Stimulated activated memory B cell treated with anti-CD40 and anti-IgM and Interleukin-4, amounts not matched to agents 10 μg/mL and 1 μg/mL and 100 μg/mL, for 72 hours (primary cell): ENCODE results near the gene PRL.
A peak's percentile ranks its signal among the peaks of the same experiment; 100 is the strongest.

Source experiments
- ATAC-seq: fragments of 150-1000 bp; cut with Tn5 transposase; 2 replicates; pipeline ENCODE4 v1.10.0; 2021
- H3K27ac Mint-ChIP-seq: one replicate; pipeline ENCODE4 v1.8.0; 2022; ENCODE audit warnings: mild to moderate bottlenecking, mixed read lengths
- H3K27me3 Mint-ChIP-seq: one replicate; pipeline ENCODE4 v1.8.0; 2022; ENCODE audit warnings: mixed read lengths
- H3K36me3 Mint-ChIP-seq: one replicate; pipeline ENCODE4 v1.8.0; 2022; ENCODE audit warnings: mixed read lengths
- H3K4me1 Mint-ChIP-seq: one replicate; pipeline ENCODE4 v1.8.0; 2022; ENCODE audit warnings: mixed read lengths
- H3K4me3 Mint-ChIP-seq: one replicate; pipeline ENCODE4 v1.8.0; 2022; ENCODE audit warnings: mild to moderate bottlenecking, moderate library complexity, mixed read lengths
- H3K9me3 Mint-ChIP-seq: one replicate; pipeline ENCODE4 v1.8.0; 2022; ENCODE audit warnings: mixed read lengths

The PRL gene

DNA sequence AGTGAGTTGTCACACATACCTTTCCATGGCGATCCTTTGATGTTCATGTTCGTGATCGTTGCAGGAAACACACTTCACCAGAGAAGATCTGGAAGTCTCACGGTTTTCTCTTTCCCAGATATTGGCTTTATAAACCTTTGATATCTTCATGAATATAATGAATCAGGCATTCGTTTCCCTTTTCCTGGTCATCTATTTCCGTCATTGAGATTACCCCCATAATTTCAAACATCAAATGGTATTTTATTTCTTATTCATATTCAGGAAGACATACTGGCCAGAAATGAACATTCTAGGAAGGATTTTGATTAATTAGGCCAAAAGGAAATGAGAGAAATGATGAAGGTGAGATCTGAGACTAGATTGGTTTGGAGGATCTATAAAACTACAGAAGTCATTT lies at the start of gene PRL:
Gene PRL, minus strand, starts transcription at position 101 of the 400 bp plus-strand sequence. Its CDS starts 54 bp downstream, at position 47.
- ATAC-seq = no peak
- Mint-ChIP-seq H3K27me3 (no peaks in the 10 kb centered on the region), H3K36me3 (no peaks in the 10 kb centered on the region), H3K4me3 (no peak within 1 kb of the TSS), H3K9me3 (peaks cover 8% of the 10 kb centered on the region), H3K27ac (no peak within 1 kb of the TSS), H3K4me1 (no peaks in the 10 kb centered on the region)

DNA sequence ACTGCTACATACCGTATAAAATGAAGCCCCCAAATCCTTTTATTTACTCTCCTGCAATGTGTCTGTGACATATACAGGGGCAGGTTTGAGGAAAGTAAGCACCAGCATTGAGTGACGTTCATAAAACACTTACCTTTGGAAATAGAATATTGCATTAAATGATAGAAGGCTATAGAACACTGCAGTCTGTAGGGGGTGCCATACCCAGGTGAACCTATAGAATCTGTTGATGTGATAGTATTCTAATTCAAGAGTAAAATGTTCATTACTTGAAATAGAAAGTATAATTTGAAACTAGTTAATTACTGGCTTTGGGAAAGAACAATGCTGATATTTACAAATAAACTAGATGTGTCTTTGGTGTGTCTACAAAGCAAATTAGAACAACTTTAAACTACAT lies 47.0 kb upstream of the PRL start:
- H3K4me3 Mint-ChIP-seq = no peak overlapping the region
- H3K9me3 Mint-ChIP-seq = peaks cover 14% of the 10 kb centered on the region
- no peak overlapping the region for H3K27ac Mint-ChIP-seq
- H3K36me3 Mint-ChIP-seq = no peaks in the 10 kb centered on the region
- no peak for ATAC-seq
- no peaks in the 10 kb centered on the region for H3K4me1 Mint-ChIP-seq
- H3K27me3 Mint-ChIP-seq = no peaks in the 10 kb centered on the region

DNA sequence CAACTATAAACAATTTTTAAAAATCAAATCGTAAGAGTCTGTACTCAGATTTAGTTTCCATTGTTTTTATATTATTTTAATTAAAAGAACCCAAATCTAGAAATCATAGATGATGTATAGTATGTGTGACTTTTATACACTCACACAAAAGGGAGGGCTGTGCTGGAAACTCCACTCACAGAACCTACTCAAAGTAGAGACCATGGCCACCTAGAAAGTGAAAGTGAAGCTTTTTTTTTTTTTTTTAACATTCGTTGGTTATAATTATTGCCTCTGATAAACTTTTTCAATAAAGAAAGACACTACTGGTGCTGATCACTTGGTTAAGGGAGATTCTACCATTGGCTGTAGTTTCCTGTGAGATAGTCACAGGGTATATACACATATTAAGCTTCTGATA lies 37.9 kb upstream of the PRL start:
- no peaks in the 10 kb centered on the region for H3K36me3 Mint-ChIP-seq
- H3K9me3 Mint-ChIP-seq = peaks cover 7% of the 10 kb centered on the region
- no peak for ATAC-seq
- H3K27me3 Mint-ChIP-seq = no peaks in the 10 kb centered on the region
- no peaks in the 10 kb centered on the region for H3K4me1 Mint-ChIP-seq
- no peak overlapping the region for H3K4me3 Mint-ChIP-seq
- H3K27ac Mint-ChIP-seq = no peak overlapping the region

DNA sequence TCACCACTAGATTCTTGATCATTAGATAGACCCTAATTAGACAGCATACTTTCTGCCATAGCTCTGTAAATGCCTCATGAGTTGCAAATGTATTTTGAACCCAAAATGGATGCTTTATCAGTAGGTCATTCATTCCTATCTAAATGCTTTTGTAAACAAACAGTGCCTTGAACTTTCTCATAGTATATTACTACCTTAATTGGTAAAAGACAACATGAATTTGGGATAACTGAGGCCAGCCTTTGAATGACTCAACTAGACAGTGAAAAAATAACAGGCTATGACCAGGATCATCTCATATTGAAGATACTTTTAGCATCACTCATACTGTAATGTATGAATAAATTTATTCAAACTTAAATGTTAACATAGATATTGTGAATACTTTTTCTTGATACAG lies 37.0 kb upstream of the PRL start:
- no peak for ATAC-seq
- Mint-ChIP-seq H3K9me3 (peaks cover 9% of the 10 kb centered on the region), H3K36me3 (no peaks in the 10 kb centered on the region), H3K4me3 (no peak overlapping the region), H3K27ac (no peak overlapping the region), H3K4me1 (no peaks in the 10 kb centered on the region), H3K27me3 (no peaks in the 10 kb centered on the region)

DNA sequence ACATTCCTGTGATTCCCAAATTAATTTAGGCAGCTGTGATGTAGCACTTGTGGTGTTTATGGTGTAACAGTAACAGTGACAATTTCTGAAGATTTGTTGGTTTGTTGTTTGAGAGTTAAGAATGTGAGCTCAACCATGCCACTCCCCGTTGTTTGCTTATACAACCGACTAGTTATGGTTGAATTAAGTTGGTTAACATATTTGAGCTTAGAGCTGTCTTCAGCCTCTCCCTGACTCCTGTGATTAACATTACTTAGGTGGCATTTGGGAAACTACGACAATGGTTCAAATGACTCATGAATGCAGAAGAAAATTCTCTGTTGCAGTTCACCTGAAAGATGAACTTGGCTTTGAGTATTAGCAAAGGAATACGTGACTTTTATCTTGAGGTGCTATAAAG lies 35.9 kb upstream of the PRL start:
- ATAC-seq = no peak
- Mint-ChIP-seq H3K4me3 (no peak overlapping the region), H3K9me3 (peaks cover 6% of the 10 kb centered on the region), H3K27me3 (no peaks in the 10 kb centered on the region), H3K4me1 (no peaks in the 10 kb centered on the region), H3K27ac (no peak overlapping the region), H3K36me3 (no peaks in the 10 kb centered on the region)

DNA sequence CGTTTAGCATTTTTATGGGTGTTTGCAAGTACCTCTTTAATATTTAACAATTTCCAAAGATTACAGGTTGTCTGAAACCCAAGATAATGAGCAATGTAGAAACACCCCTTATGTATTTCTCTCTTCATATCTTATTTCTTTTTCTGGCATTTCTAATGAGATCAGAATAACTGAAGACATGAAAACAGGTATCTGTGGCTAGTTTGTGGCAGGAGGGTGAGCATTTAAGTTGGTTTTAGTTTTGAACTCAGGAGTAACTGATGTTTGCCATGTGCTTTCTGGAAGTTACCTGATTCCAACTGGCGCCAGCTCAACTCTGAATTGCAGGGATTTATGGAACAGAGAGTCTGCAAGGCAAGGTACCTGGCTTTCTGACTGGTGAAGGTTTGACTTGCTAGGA lies 35.4 kb upstream of the PRL start:
- no peak for ATAC-seq
- H3K9me3 Mint-ChIP-seq = peaks cover 6% of the 10 kb centered on the region

DNA sequence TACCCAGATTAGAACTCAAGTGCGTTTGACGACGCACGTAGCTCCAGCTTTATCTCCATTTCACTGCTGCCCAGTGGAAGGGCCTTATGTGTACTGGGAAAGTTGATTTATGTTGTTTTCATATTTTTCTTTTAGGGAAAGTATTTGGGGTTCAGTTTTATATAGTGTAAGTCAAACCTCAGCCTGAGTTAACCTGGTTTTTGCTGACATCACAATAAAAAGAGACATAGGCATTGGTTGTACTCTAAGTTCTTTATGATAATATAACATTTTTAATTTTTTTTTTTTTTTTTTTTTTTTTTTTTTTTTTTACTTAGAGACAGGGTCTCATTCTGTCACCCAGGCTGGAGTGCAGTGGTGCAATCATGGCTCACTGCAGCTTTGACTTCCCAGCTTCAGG lies 34.1 kb upstream of the PRL start:
- no peaks in the 10 kb centered on the region for H3K27me3 Mint-ChIP-seq
- ATAC-seq = no peak
- H3K9me3 Mint-ChIP-seq = peaks cover 6% of the 10 kb centered on the region
- no peak overlapping the region for H3K27ac Mint-ChIP-seq
- H3K4me1 Mint-ChIP-seq = no peaks in the 10 kb centered on the region
- H3K4me3 Mint-ChIP-seq = no peak overlapping the region
- H3K36me3 Mint-ChIP-seq = no peaks in the 10 kb centered on the region

More for the DNA sequence above, 35.4 kb upstream of the PRL start:
- Mint-ChIP-seq H3K27me3 (no peaks in the 10 kb centered on the region), H3K27ac (no peak overlapping the region), H3K4me1 (no peaks in the 10 kb centered on the region), H3K4me3 (no peak overlapping the region), H3K36me3 (no peaks in the 10 kb centered on the region)

DNA sequence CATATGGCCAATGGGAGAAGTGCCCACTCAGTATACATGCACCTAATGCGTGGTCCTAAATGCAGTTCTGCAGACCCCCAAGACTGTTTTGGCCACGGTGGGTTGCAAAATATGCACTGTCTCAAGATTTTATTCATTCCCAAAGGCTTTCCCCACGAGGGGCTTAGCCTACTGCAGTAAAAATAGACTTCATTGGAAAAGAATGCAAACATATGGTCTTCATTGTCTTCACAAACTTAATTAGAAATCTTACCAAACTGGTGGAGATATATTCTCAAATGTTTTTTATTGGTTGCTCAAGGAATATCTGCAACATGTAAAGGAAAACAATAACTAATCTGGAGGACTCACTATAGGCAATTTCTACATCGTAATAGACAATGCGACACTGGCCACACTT lies 31.6 kb upstream of the PRL start:
- H3K27ac Mint-ChIP-seq = no peak overlapping the region

DNA sequence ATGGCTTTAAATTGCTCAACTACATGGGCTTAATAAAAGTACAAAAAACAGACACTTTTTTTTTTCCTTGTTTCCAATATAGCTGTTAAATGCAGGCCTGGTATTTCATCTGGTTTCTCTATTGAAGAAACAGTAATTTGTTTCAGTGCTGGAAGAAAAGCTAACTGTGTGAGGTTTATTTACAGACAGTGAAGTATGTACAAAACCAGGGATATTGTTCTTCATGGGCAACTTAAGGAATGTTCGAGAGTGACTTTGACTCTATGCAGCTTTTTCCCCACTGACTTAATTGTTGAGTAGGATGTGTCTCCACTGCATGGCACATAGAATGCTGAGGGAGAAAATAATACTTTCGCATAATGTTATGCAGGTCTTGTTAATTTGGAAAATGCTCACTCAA lies 31.0 kb upstream of the PRL start:
- ATAC-seq = no peak
- Mint-ChIP-seq H3K4me3 (no peak overlapping the region), H3K9me3 (peaks cover 6% of the 10 kb centered on the region), H3K4me1 (no peaks in the 10 kb centered on the region), H3K36me3 (no peaks in the 10 kb centered on the region), H3K27ac (no peak overlapping the region), H3K27me3 (no peaks in the 10 kb centered on the region)

More for the DNA sequence above, 31.6 kb upstream of the PRL start:
- Mint-ChIP-seq H3K36me3 (no peaks in the 10 kb centered on the region), H3K9me3 (peaks cover 6% of the 10 kb centered on the region), H3K27me3 (no peaks in the 10 kb centered on the region), H3K4me3 (no peak overlapping the region), H3K4me1 (no peaks in the 10 kb centered on the region)
- no peak for ATAC-seq

DNA sequence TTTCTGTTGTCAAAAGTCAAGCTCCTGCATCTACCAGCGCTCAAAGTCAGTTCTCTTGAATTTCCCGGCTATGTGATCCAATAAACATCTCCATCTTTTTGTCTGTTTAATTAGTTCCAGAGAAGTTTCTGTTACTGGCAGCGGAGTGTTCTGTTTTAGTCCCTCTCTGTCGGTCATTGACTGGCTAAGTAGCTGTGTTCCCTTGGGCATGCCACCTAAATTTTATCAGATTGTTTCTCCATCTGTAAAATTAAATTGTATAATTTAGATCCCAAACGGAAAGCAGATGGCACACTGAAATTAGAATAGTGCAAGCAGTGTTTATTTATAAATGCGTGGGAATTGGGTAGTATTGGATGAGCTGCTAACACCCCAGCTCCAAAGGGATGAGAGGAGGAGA lies 29.7 kb upstream of the PRL start:
- Mint-ChIP-seq H3K4me1 (no peaks in the 10 kb centered on the region), H3K9me3 (peaks cover 6% of the 10 kb centered on the region), H3K27me3 (no peaks in the 10 kb centered on the region)

DNA sequence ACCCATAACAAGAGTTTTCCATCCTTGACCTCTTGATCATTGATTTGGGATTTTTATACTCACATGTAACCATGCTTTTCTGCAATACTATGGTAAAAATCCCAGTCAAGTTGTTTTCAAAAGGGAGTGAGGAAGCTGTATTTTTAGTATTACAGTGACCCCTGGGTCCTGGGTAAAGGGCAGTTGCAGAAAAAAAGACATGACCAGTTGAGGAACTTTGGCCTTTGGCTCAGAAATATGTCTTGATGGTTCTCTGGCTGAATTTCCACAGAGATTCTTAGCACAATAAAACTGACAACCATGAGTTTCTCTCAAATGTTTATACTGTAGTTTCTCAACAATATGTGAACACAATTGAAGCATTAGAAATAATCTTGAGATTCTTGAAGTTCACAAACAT lies 28.6 kb upstream of the PRL start:
- no peaks in the 10 kb centered on the region for H3K4me1 Mint-ChIP-seq
- no peak overlapping the region for H3K27ac Mint-ChIP-seq
- H3K4me3 Mint-ChIP-seq = no peak overlapping the region
- peaks cover 6% of the 10 kb centered on the region for H3K9me3 Mint-ChIP-seq
- ATAC-seq = no peak
- H3K27me3 Mint-ChIP-seq = no peaks in the 10 kb centered on the region
- no peaks in the 10 kb centered on the region for H3K36me3 Mint-ChIP-seq

More for the DNA sequence above, 29.7 kb upstream of the PRL start:
- Mint-ChIP-seq H3K27ac (no peak overlapping the region), H3K4me3 (no peak overlapping the region), H3K36me3 (no peaks in the 10 kb centered on the region)
- no peak for ATAC-seq

DNA sequence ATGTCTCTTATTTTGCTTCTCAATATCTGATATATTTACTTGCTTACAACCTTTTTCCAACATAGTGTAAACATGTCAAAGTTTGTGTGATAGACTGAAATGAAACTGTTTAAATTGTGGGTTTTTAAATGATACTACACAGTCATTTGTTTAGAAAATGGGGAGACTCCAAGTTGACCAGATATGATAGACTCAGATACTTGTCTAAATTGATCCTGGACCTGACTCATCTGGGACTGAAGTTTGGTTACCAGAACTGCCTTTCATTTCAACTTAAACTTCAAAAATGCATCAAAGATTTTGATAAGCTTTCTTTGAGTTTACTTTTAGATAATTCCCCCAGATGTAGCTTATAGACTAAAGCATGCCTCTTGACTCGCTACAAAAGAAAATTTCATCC lies 27.0 kb upstream of the PRL start:
- H3K4me1 Mint-ChIP-seq = no peaks in the 10 kb centered on the region
- H3K36me3 Mint-ChIP-seq = no peaks in the 10 kb centered on the region
- no peaks in the 10 kb centered on the region for H3K27me3 Mint-ChIP-seq
- no peak overlapping the region for H3K4me3 Mint-ChIP-seq
- no peak for ATAC-seq
- no peaks in the 10 kb centered on the region for H3K9me3 Mint-ChIP-seq
- no peak overlapping the region for H3K27ac Mint-ChIP-seq

DNA sequence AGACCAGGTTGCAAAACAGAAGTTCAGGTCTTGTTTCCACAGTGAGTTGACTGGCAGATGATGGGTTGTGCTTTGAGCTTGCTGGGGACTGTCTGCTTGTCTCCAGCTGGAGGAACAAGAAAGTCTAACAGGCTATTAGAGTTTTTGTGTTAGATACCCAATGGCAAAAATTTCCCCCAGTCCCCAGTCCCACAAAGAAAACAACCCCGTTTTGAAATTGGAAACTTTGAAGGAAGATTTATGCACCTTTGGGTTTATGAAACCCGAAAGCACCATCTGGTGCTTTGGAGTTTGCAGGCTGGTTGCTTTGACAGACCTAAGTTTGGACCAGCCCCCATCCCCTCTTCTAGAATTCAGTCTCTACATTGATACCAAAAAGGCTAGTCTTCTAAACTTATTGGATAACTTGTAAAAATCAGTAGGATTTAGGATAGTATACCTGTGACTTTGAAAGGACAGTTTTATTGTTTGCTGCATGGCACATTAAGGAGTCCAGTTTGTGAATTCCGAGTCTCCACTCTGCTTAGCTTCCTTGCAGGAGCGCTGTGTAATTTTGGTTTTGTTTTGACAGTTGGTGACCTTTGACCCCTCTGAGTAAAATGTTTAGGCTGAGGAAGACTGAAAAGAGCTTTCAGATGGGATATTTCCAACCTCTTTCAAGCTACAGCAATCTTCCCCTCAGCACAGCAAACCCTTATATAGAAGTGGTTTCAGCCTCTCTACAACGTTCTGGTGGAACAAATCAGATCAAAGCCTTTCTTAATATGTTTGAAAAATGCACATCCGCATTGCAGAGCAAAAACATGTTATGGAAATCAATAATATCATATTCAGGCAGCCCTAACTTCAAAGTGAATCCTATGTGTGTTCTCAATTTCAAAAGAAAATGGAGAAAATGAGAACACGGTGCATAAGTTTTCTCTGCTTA lies 25.5 kb upstream of the PRL start:
- H3K27me3 Mint-ChIP-seq = no peaks in the 10 kb centered on the region
- no peaks in the 10 kb centered on the region for H3K36me3 Mint-ChIP-seq
- H3K4me1 Mint-ChIP-seq = no peaks in the 10 kb centered on the region
- H3K27ac Mint-ChIP-seq = no peak overlapping the region
- no peak overlapping the region for H3K4me3 Mint-ChIP-seq
- peaks cover 2% of the 10 kb centered on the region for H3K9me3 Mint-ChIP-seq
- no peak for ATAC-seq

DNA sequence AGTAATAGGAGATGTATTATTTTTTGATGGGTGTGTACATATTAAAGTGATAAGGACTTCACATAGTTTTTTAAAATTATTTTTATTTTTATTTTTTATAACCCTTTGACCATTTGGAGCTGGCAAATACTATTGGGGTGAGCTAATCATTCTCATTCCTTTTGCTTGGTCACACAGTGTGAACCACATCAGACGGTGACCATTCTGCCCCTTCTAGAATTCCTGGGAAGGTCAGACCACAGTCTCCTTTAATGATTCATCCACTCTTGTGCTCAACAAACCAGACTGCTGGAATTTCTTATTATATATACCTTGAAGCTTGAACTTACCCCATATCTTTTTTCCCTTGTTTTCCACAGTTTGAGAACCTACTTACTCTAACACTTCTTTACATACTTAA lies 23.9 kb upstream of the PRL start:
- H3K36me3 Mint-ChIP-seq = no peaks in the 10 kb centered on the region
- no peaks in the 10 kb centered on the region for H3K27me3 Mint-ChIP-seq
- no peaks in the 10 kb centered on the region for H3K4me1 Mint-ChIP-seq
- H3K4me3 Mint-ChIP-seq = no peak overlapping the region
- H3K27ac Mint-ChIP-seq = no peak overlapping the region
- H3K9me3 Mint-ChIP-seq = peaks cover 2% of the 10 kb centered on the region
- ATAC-seq = no peak

DNA sequence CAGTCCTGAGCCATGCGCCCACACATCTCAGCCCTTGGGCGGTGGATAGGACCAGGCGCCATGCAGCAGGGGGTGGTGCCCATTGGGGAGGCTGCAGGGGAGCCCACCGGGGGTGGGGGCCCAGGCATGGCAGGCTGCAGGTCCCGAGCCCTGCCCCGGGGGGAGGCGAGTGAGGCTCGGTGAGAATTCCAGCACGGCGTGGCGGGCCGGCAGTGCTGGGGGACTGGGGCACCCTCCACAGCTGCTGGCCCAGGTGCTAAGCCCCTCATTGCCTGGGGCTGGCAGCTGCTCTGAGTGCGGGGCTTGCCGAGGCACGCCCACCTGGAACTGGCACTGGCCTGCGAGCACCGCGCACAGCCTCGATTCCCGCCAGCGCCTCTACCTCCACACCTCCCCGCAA lies 21.6 kb upstream of the PRL start:
- Mint-ChIP-seq H3K36me3 (no peaks in the 10 kb centered on the region), H3K27me3 (no peaks in the 10 kb centered on the region), H3K9me3 (peaks cover 7% of the 10 kb centered on the region), H3K4me3 (no peak overlapping the region), H3K4me1 (no peaks in the 10 kb centered on the region), H3K27ac (no peak overlapping the region)
- peak; percentile 31 for ATAC-seq

DNA sequence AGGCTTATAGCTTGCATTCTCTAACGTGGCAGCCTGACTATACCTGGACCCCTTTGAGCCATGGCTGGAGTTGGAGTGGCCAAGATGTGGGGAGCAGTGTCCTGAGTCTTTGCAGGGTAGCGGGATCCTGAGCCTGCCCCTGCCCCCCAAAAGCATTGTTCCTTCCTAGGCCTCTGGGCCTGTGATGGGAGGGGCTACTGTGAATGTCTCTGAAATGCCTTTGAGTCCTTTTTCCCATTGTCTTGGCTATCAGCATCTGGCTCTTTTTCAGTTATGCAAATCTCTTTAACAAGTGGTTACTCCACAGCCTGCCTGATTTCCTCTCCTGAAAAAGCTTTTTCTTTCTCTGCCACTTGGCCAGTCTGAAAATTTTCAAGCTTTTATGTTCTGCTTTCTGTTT lies 17.0 kb upstream of the PRL start:
- Mint-ChIP-seq H3K4me1 (no peaks in the 10 kb centered on the region), H3K27ac (no peak overlapping the region), H3K9me3 (peaks cover 21% of the 10 kb centered on the region), H3K27me3 (no peaks in the 10 kb centered on the region), H3K4me3 (no peak overlapping the region), H3K36me3 (no peaks in the 10 kb centered on the region)
- no peak for ATAC-seq
